Right renal pelvis (tissue), 4 donors: ENCODE results near the gene STK11IP. TPM values are rescaled to one million over a fixed set of nuclear protein-coding genes. Genes with fewer than 3 reads are reported as not detected.
A peak's percentile ranks its signal among the peaks of the same experiment; 100 is the strongest.

Experiments used
- DNase-seq, 4 donors: peaks; one replicate each; pipeline ENCODE4 v3.0.0-alpha.2; 2013; ENCODE audit warnings: low read depth in 4 of 4, low spot score in 3 of 4, missing footprints in 1 of 4
- polyA plus RNA-seq, 4 donors: library from polyadenylated mRNA; unstranded; fragments of 120-200 nt; gene quantifications; one replicate each; pipeline ENCODE4 v1.2.1, GENCODE V29; 2013; ENCODE audit not compliant: insufficient read length in 4 of 4

Gene STK11IP
- polyA plus RNA-seq, 4 donors: 21.4 to 32.5 (median 24.9) TPM

DNA sequence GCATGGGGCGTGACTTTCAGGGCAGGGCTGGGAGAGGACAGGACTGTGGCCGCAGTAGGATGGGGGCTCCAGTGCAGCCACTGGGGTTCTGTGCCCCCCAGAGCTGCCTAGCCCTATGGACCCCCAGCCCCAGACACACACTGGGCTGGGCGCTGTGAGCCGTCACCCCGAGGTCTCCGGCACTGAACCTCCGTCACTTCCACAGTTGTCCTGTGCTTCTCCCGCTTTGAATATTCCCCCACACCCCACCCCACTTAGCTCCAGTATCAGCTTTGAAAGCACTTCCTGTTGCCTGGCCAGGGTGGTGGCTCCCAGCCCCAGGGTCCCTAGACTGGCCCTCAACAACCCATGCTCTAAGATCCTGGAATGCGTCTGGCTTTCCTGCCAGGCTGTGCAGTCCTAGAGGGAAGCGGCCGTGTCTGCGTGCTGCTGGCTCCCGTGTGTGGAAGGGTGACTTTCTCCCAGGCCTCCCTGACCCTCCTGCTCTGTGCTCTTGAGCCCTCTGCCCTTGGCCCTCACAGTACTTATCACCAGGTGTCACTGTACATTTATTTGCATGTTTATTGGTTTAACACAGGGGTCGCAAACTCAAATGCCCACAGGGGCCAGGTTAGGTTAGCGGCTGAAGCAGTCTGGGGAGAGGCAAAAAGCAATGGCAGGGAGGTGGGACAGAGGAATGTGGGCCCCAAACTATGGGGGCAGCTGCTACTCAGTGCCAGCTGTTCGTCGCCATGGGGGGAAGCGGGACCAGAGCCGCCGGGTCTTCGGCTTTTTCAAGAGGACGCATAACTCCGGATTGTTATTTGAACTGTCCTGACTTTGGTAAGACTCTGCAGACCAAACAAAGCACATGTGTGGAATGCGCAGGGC lies 36.2 kb upstream of the STK11IP start:
- DNase-seq: no peak

DNA sequence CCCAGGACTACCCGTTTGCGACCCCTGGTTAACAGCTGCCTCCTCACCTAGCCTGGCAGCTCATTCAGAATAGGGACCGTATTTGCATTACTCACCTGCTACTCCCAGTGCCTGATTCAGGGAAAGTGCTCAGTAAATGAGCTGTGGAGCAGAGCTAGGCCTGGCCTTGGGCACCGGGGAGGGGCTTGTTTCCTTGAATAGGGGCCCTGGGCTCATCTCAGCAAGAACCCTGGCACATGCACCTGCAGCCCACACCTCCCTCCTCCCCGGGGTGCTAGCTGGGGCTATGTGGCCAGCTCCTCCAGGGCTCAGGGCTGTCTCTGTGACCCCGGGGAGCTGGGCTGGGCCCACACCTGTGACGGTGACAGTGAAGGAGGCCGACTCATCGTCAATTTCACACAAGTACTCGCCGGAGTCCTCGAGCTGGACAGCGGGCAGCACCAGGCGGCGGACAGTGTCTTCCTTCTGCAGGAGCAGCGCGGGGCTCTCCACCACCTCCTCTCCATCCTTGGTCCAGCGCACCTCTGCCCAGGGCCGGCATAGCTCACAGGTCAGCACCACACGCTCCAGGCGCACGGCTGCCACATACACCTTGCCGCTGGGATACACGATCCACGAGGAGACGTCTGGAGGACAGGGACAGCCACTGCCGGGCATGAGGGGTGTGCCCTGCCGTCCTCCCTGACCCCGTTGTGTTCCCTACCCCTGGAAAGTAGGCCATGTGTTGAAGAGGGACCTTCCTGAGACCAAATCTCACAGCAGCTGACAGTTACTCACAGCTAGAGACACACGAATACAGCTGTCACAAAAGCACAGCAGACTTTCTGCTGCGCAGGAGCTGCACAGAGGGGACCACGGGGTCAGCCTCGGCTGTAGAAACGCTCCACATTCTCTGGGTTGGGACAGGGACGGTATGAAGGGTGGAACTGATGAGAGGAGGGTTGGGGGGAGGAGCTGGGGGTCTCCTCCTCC lies 35.3 kb upstream of the STK11IP start:
- no peak for DNase-seq

DNA sequence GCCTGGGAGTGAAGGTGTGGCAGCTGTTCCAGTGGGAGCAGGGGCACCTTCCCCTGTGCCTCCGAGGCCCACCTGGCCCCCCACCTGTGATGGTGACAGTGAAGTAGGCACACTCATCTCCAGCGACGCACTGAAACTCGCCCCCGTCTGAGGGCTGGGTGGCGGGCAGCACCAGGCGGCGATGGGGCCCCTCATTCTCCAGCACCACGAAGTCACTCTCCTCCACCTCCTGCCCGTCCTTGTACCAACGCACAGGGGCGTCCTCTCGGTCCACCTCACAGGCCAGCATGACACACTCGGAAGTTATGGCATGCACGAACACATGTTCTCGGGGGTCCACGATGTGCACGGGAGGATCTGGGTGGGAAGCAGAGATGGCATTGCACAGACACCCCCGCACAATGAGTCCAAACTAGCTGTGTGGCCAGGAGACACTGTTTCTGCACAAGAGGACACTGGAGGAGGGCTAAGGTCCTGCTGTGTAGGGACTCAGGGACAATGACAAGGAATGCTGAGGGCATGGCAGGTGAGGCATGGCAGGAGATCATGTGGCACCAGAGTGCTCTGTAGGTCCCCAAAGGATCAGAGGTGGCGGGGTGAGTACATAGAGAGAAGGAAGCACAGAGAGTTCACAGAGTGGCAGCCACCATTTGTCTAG lies 34.3 kb upstream of the STK11IP start:
- no peak for DNase-seq

DNA sequence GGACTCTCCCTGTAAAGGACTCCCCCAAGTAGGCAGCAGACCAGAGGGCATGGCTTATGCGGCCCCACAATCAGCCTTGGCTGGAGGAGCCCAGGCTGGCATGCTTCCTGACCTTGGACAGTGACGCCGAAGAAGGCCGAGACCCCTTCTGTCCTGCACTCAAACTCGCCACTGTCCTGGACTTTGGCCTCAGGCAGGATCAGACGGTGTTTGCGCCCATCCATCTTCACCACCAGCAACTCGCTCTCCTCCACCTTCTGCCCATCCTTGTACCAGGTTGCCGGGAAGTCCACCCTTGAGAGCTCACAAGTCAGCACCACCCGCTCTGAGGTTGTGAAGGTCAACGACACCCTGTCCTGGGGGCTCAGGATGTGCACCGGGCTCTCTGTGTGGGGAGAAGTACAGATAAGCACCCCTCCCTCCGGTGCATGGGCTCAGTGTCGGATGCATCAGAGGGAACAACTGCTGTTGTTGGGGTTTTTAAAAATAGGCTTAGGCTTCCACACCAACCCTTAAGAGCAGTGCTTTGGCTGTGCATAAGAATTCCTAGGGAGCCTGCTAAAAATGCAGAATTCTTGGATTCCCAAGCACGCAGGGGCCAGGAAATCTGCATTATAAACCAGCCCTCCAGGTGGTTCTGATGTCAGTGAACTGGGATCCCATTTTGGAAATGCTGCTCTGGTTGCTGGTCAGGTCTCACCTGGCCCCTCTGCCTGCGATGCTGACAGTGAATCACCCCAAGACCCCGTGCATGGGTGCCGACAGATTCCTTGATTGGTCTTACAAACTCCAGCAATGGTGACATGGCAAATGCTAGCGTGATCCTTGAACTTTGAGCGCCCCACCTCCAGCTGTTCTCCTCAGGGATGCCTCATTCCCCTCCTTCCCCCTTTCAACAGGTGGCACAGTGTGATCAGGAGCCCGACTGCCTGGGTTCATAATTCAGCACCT lies 32.3 kb upstream of the STK11IP start:
- DNase-seq: no peak

DNA sequence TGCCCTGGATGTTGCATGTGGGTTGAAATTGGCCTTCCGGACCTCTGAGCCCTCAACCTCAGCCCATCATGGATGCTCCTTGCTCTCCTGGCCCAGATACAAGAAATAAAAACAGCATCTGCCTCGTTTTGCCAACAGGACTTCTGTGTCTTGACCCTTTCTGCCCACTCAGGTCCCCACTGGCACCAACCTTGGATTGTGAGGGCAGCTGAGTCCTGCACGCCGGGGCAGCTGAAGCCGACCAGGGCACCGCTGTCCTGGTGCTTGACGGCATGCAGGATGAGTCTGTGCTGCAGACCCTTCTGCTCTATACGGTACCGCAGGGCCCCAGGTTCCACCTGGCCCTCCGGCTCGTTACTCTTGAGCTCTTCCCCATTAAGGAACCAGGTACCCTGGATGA lies 31.0 kb upstream of the STK11IP start:
- DNase-seq: no peak

DNA sequence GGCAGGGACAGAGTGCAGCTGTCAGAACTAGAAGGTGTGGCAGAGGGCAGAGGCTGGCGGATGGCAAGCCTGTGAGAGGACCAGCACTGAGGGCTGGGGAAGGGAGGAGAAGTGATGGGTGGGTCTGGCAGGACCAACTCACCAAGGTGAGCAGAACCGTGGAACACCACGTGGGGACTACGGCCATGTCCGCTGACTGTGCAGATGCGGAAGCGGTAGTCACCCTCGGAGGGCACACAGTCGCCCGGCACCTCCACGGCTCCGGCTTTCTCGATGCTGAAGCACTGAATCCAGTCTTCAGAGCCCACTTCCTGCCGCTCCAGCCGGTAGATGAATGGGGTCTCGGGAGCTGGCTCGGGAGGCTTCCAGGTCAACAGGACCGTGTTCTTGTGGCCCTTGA lies 30.5 kb upstream of the STK11IP start:
- DNase-seq: no peak

DNA sequence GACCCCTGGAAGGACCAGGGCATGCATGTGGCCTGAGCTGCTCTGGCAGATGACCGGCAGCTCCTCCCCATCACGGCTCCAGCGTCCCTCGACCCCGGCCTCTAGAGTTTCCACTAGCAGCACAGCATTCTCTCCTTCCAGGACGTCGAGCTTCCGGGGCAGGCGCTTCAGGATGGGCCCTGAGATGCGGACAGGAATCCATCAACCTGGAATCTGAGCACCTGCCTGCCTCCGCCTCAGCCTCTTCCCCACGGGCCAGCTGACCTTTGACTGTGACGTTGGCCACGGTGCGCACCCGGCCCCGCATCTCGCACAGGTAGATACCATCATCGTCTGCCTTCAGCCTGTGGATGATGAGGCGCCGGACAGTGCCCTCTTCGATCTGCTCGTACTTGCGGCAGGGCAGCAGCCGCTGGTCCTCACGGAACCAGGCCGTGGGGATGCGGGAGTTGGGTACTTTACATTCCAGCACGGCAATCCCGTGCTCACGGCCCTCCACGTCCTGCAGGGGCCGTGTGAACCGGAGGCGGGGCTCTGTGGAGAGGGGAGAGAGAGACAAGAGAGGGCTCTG lies 29.8 kb upstream of the STK11IP start:
- no peak for DNase-seq

DNA sequence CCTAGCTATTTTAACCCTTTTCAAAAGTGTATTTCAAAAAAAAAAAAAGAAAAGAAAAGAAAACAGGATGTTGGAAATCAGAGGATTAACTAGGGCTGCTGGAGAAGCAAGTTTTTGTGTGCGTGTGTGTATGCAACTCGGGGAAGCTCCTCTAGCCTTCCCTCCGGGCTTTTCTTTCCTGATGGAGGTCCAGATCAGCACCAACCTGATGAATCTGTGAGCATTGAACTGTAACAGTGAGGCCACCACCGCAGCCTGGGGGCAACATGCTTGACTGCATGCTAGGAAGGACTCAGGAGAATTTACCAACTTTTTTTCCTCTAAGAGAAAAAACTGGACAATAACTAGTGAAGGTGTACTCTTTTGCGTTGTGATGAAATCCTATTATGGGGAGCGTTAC lies 28.6 kb upstream of the STK11IP start:
- DNase-seq: no peak

DNA sequence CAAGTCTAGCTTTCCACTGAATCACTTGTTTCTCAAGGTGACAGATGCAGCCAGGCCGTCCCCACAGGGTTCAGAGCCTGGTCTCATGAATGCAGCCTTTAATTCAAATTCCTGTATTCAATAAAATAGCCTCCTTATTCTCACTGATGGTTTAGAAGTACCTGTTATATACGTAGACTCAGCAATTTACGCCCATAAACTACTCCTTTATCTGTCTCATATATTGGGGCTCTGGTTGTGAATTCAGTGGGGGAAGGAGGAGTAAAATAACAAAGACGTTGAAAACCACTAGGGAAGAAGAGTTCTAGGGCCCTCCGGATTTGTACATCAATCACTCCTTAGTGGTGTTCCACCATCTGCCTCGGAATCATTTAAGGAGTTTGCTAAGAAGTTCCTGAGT lies 28.0 kb upstream of the STK11IP start:
- no peak for DNase-seq

DNA sequence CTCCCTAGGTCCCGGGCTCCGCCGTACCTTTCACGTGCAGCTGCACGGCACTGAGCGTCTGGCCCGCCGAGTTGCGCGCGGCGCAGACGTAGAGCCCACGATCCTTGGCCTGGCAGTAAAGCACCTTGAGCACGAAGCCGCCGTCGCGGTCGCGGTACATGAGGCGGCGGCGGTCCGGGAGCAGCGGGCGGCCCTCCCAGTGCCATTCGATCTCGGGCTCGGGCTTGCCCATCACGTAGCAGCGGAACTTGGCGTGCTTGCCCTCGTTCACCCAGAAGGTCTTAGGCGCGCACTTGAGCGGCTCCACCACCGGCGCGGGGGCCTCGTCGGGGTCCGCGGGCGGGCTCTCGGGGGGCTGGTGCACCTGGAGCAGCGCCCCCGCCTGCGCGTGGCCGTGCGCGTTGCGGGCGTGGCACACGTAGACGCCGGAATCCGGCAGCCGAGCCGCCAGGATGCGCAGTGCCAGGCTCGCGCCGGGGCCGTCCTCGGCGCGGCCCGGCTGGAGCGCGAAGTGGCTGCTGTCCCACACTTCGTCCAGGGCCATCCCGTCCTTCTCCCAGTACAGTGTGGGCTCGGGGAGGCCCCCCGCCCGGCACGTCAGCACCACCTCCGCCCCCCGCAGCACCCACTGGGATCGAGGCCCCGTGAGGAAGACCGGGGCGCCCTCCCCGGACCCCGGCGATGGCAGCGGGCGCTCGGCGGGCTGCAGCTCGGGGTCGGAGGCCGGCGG lies 27.3 kb upstream of the STK11IP start:
- DNase-seq: no peak

DNA sequence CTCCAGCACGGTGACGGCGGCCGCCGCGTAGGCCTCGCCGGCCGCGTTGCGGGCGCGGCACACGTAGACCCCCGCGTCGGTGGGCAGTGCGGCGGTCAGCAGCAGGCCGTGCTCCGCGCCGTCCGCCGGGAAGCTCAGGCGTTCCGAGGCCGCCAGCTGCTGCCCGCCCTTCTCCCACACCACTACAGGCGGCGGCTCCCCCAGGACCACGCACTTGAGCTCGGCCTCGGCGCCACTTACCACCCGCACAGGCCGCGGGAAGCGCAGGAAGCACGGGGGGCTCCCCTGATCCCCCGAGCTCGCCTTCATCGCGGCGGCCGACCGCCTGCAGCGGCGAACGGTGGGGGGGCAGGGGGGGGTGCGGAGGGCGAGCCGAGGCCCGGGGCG lies 26.7 kb upstream of the STK11IP start:
- no peak for DNase-seq

DNA sequence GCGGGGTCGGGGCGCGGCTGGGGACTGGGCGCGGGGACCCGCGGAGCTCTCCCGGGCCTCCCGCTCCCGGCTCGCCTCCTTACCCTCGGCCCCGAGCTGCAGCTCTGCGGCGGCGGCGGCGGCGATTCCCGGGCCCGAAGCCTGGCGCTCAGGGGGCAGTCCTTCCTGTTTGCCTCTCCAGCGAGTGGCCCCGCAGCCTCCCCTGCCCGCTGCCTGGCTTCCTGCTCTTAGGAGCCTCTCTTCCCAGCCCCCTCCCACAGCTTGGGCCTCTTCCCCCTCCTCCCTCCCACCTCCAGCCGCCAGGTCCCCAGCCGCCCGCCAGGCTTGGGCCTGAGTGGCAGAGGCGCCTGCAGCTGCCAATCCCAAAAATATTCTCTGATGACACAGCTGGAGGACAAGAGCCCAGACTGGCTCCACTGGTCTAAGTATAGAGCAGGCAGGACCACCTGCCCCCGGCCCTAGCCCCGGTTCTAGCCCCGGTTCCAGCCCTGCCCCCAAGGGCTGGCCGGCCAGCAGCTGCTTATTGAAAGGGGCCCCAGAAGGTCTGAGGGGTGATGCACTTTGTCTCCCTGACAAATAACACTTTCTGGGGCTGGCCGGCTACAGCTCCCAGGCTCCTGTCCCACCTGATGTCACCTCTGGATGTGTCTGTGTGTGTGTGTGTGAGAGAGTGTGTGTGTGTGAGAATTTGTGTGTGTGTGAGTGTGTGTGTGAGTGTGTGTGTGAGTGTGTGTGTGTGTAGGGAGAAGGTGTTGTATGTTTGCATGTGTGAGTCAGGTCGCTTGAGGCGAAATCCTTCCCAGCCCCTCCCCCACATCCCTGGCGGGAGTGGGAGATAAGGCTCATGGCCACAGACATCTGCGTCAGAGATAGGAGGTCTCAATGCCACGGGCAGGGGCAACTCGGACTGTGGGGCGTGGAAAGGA lies 26.1 kb upstream of the STK11IP start, which contains the start of gene OBSL1:
OBSL1 (minus strand) TSS at position 229 of the 926 bp plus-strand sequence. CDS start 307 bp downstream, outside the sequence.
- peak in 3 of 4 donors; percentile 54 to 70 (median 57) for DNase-seq

DNA sequence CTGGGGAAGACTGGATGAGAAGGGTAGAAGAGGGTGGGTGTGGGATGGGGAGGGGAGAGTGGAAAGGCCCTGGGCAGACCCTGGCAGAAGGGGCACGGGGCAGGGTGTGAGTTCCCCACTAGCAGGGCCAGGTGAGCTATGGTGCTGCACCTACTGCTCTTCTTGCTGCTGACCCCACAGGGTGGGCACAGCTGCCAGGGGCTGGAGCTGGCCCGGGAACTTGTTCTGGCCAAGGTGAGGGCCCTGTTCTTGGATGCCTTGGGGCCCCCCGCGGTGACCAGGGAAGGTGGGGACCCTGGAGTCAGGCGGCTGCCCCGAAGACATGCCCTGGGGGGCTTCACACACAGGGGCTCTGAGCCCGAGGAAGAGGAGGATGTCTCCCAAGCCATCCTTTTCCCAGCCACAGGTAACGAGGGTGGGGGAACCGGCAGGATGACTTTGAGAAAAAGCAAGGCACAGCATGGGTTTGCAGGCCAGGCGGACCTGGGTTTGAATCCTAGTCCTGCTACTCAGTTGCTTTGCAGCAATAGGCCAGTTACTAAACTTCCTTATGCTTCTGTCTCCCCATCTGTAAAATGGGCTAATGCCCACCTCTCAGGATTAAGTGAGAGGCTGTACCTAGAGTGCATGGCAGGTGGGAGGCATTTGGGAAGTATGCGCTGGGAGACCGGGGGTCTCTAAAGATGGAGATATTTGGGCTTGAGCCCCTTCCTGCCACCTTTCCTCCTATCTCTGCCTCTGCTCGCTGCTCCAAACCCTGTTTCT lies 25.2 kb upstream of the STK11IP start, which contains the start of gene INHA:
INHA (plus strand) TSS at position 74 of the 765 bp plus-strand sequence; CDS start at position 139, 65 bp downstream.
- no peak for DNase-seq

DNA sequence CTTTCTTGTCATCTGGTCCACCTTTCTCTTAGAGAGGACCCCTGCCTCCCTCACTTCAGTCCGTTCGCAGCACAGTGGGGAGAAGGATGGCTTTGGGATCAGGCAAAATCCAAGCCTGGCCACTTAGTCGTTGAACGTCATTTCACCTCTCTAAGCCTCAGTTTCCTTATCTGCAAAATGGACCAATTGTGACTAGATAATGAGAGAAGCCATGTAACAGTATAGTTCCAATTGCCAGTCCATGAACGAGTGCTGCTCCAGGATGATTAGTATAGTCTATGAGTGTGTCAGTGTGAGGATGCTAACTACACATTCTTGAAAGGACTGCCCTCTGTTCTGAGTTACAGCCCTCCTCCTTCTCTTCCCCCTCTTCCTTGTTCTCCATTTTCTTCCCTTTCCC lies 24.5 kb upstream of the STK11IP start:
- DNase-seq: no peak

DNA sequence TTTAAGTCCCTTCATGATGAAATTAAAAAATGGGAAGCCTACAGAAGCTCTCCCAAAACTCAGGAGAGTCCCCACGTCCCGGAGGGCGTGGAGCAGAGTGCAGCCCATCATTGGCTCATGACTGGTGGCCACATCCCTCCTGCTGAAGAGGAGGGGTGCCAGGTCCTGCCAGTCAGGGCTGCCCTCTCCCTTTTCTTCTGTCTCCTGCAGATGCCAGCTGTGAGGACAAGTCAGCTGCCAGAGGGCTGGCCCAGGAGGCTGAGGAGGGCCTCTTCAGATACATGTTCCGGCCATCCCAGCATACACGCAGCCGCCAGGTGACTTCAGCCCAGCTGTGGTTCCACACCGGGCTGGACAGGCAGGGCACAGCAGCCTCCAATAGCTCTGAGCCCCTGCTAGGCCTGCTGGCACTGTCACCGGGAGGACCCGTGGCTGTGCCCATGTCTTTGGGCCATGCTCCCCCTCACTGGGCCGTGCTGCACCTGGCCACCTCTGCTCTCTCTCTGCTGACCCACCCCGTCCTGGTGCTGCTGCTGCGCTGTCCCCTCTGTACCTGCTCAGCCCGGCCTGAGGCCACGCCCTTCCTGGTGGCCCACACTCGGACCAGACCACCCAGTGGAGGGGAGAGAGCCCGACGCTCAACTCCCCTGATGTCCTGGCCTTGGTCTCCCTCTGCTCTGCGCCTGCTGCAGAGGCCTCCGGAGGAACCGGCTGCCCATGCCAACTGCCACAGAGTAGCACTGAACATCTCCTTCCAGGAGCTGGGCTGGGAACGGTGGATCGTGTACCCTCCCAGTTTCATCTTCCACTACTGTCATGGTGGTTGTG lies 23.0 kb upstream of the STK11IP start:
- no peak for DNase-seq
